ENCODE results near the gene RNF4.
"Not testable (repeated sequence)": the region's sequence is repeated elsewhere in the genome, so short reads cannot be mapped to it uniquely, and the experiment has no call there.

Gene RNF4

DNA sequence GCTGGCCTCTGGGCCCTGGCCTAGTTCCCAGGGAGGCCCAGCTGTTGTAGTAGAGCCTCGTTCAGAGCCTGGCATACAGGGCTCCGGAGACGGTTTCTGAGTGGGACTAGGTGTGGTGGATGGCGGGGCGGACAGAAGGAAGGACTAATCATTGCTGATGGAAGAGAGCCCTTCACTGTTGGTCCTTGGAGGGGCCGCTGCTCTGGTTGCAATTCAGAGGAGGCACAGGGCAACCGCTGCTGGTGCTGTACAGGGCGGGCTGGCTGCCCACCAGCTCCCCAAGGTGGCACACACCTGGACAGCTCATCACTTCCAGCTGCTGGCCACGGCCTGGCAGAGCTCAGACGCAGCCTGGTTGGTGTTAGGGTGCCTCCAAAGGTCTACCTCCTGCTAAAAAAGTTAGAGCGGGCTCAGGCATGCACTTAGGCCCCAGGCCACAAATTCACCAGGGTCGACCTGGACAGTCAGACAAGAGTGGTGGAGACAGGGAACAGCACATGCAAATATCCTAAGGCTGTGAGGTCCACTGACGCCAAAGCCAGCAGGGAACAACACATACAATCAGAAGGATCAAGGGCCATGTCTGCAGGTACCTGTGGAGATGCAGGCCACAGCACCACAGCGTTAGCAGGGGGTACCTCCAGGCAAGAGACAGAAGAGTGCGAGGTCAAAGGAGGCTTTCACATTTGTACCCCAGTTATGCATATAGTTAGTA is 7.5 kb upstream of the RNF4 start:
- Mint-ChIP-seq H3K4me1 (peaks cover 35% of the 10 kb centered on the region), H3K27me3 (ENCODE audit: low read depth, poor library complexity) (peaks cover 37% of the 10 kb centered on the region), H3K4me3 (peak overlapping the region; percentile 82), H3K27ac (peak overlapping the region; percentile 91), H3K9me3 (no peaks in the 10 kb centered on the region), H3K36me3 (ENCODE audit: low read depth) (no peaks in the 10 kb centered on the region)
- DNase-seq = no peak
- no peak for TF ChIP-seq CTCF (IDR thresholded peaks at IDR 0.05)

GRCh38 chr4:2462218-2462991 is 6.5 kb upstream of the RNF4 start:
- H3K27me3 Mint-ChIP-seq (ENCODE audit: low read depth, poor library complexity) = peaks cover 34% of the 10 kb centered on the region
- TF ChIP-seq CTCF (IDR thresholded peaks at IDR 0.05) = no peak
- peak overlapping the region; percentile 82 for H3K4me3 Mint-ChIP-seq
- DNase-seq = peak; percentile 79
- no peaks in the 10 kb centered on the region for H3K9me3 Mint-ChIP-seq
- peaks cover 6% of the 10 kb centered on the region for H3K36me3 Mint-ChIP-seq (ENCODE audit: low read depth)
- H3K27ac Mint-ChIP-seq = no peak overlapping the region
- peaks cover 43% of the 10 kb centered on the region for H3K4me1 Mint-ChIP-seq

DNA sequence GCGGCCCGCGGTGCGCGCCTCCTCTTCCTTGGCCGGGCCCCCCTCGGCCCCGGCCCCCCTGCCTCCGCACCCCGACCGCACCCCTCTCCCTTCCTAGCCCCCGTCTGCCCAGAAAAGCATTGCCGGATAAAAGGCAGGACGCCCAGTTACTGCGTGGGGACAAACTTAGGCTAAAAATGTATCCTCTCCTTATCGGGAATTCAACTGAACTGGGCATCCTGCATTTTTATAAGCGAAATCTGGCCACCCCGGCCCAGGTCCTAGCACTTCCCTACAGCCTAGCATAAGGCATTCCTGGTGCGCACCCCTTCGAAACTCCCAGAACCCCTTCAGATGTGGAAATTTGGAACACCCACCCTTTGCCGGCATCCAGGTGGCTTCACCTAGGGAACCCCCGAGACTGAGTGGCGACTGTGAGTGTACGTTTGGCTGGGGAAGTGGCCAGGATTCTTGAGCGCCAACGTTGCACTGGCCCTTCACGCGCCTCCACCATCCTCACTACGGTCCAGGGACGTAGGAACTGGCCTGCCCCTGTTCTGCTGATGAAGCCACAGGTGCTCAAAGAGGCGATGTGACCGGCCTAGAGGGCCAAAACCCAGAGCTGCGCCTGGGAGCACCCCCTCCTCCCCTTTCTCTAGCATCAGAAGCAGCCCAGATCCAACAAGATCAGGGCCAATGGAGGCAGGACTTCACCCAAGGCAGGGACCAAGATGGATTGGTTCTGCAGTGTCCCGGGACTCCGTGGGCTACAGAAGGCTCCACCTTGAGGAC is 5.7 kb upstream of the RNF4 start:
- Mint-ChIP-seq H3K4me1 (peaks cover 50% of the 10 kb centered on the region), H3K9me3 (no peaks in the 10 kb centered on the region), H3K4me3 (peak overlapping the region; percentile 73), H3K27me3 (ENCODE audit: low read depth, poor library complexity) (peaks cover 26% of the 10 kb centered on the region), H3K36me3 (ENCODE audit: low read depth) (peaks cover 6% of the 10 kb centered on the region), H3K27ac (no peak overlapping the region)
- no peak for TF ChIP-seq CTCF (IDR thresholded peaks at IDR 0.05)
- DNase-seq = no peak

GRCh38 chr4:2465032-2465431 is 3.9 kb upstream of the RNF4 start:
- H3K4me3 Mint-ChIP-seq = no peak overlapping the region

DNA sequence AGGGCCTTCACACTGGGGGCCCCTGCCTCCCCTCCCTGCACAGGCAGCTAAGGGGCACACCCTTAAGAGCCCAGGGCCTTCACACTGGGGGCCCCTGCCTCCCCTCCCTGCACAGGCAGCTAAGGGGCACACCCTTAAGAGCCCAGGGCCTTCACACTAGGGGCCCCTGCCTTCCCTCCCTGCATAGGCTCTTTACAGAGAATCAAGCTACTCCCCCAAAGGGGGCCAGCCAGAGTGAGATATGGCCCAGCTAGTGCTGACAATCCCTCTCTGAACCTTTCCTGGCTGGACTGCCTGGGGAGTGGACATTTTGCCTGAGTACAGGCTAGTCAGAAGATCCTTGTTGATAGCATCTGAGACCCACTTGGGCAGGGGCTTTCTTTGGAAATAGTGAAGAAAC is 3.4 kb upstream of the RNF4 start:
- Mint-ChIP-seq H3K27me3 (ENCODE audit: low read depth, poor library complexity) (peaks cover 17% of the 10 kb centered on the region), H3K36me3 (ENCODE audit: low read depth) (peaks cover 15% of the 10 kb centered on the region), H3K4me1 (peaks cover 56% of the 10 kb centered on the region)
- not testable (repeated sequence) for H3K9me3 Mint-ChIP-seq, H3K27ac Mint-ChIP-seq, H3K4me3 Mint-ChIP-seq, DNase-seq

More at GRCh38 chr4:2465032-2465431, 3.9 kb upstream of the RNF4 start:
- Mint-ChIP-seq H3K27me3 (ENCODE audit: low read depth, poor library complexity) (peaks cover 17% of the 10 kb centered on the region), H3K36me3 (ENCODE audit: low read depth) (peaks cover 9% of the 10 kb centered on the region), H3K4me1 (peaks cover 51% of the 10 kb centered on the region), H3K27ac (no peak overlapping the region), H3K9me3 (peaks cover 3% of the 10 kb centered on the region)
- DNase-seq = no peak
- TF ChIP-seq CTCF (IDR thresholded peaks at IDR 0.05) = no peak
